H9 (cell line): ENCODE measurements around the gene UBE2D3. TPM values are rescaled to one million over a fixed set of nuclear protein-coding genes. Genes with fewer than 3 reads are reported as not detected.

ENCODE experiments used
- DNase-seq: peaks from one replicate; pipeline ENCODE4 v3.0.0-alpha.2; 2017
- H2AFZ ChIP-seq: one replicate; pipeline ENCODE4 v1.6.1; 2013; ENCODE audit warnings: mild to moderate bottlenecking, low read length, control low read depth, moderate library complexity
- H2AK5ac ChIP-seq: 2 replicates; pipeline ENCODE4 v1.6.1; 2013; ENCODE audit warnings: low read length, control low read depth, mixed read lengths; ENCODE audit not compliant: insufficient read length
- H2BK120ac ChIP-seq: one replicate; pipeline ENCODE4 v1.6.1; 2013; ENCODE audit warnings: low read depth, mild to moderate bottlenecking, low read length, control low read depth, inconsistent platforms; ENCODE audit not compliant: poor library complexity, severe bottlenecking
- H2BK12ac ChIP-seq: 2 replicates; pipeline ENCODE4 v1.6.1; 2013; ENCODE audit warnings: low read length, control low read depth, mixed read lengths, low read depth; ENCODE audit not compliant: insufficient read length
- H2BK15ac ChIP-seq: 2 replicates; pipeline ENCODE4 v1.6.1; 2013; ENCODE audit warnings: low read depth, low read length, control low read depth
- H2BK20ac ChIP-seq: one replicate; pipeline ENCODE4 v1.6.1; 2013; ENCODE audit warnings: low read depth, mild to moderate bottlenecking, low read length, control low read depth, inconsistent platforms; ENCODE audit not compliant: poor library complexity, severe bottlenecking
- H2BK5ac ChIP-seq: 2 replicates; pipeline ENCODE4 v1.6.1; 2013; ENCODE audit warnings: low read length, control low read depth, mixed read lengths; ENCODE audit not compliant: insufficient read length
- H3K14ac ChIP-seq: 2 replicates; pipeline ENCODE4 v1.6.1; 2013; ENCODE audit warnings: low read length, control low read depth; ENCODE audit not compliant: insufficient read depth
- H3K18ac ChIP-seq: 2 replicates; pipeline ENCODE4 v1.6.1; 2013; ENCODE audit warnings: low read depth, mild to moderate bottlenecking, mixed read lengths, low read length, control low read depth; ENCODE audit not compliant: insufficient read length
- H3K23ac ChIP-seq: 2 replicates; pipeline ENCODE4 v1.6.1; 2013; ENCODE audit warnings: low read length, control low read depth, mixed read lengths, low read depth; ENCODE audit not compliant: insufficient read length
- H3K23me2 ChIP-seq: 2 replicates; pipeline ENCODE4 v1.6.1; 2013; ENCODE audit warnings: low read depth, mild to moderate bottlenecking, mixed read lengths, low read length, control low read depth; ENCODE audit not compliant: insufficient read length, poor library complexity, severe bottlenecking
- H3K27ac ChIP-seq: 2 replicates; pipeline ENCODE4 v1.5.1; 2013; ENCODE audit warnings: low read length, control low read depth, mixed read lengths, low read depth; ENCODE audit not compliant: insufficient read length
- H3K27me3 ChIP-seq: 2 replicates; pipeline ENCODE4 v1.6.1; 2013; ENCODE audit warnings: low read length, control low read depth, inconsistent platforms; ENCODE audit not compliant: insufficient read depth
- H3K4ac ChIP-seq: 2 replicates; pipeline ENCODE4 v1.6.1; 2013; ENCODE audit warnings: low read depth, mild to moderate bottlenecking, control low read depth, inconsistent platforms, low read length, moderate library complexity
- H3K4me1 ChIP-seq: 2 replicates; pipeline ENCODE4 v1.6.1; 2013; ENCODE audit warnings: low read length, control low read depth, inconsistent platforms; ENCODE audit not compliant: insufficient read depth
- H3K4me2 ChIP-seq: 2 replicates; pipeline ENCODE4 v1.6.1; 2013; ENCODE audit warnings: low read length, control low read depth, mixed read lengths; ENCODE audit not compliant: insufficient read length, insufficient read depth
- H3K56ac ChIP-seq: 2 replicates; pipeline ENCODE4 v1.6.1; 2013; ENCODE audit warnings: low read depth, mild to moderate bottlenecking, mixed read lengths, low read length, control low read depth; ENCODE audit not compliant: insufficient read length
- H3K79me1 ChIP-seq: 2 replicates; pipeline ENCODE4 v1.6.1; 2013; ENCODE audit warnings: low read depth, mild to moderate bottlenecking, moderate library complexity, low read length, control low read depth, inconsistent platforms; ENCODE audit not compliant: insufficient read depth, poor library complexity, severe bottlenecking
- H3K79me2 ChIP-seq: 2 replicates; pipeline ENCODE4 v1.6.1; 2013; ENCODE audit warnings: low read length, control low read depth, inconsistent platforms; ENCODE audit not compliant: insufficient read depth
- H3K9ac ChIP-seq: 2 replicates; pipeline ENCODE4 v1.6.1; 2013; ENCODE audit warnings: low read length, control low read depth, mixed read lengths; ENCODE audit not compliant: insufficient read length; ENCODE audit errors: extremely low read depth
- H3K9me3 ChIP-seq: one replicate; pipeline ENCODE4 v1.6.1; 2013; ENCODE audit warnings: low read depth, low read length, inconsistent platforms; ENCODE audit not compliant: control insufficient read depth
- H3T11ph ChIP-seq: one replicate; pipeline ENCODE4 v1.6.1; 2013; ENCODE audit warnings: mild to moderate bottlenecking, low read length, control low read depth, inconsistent platforms
- H4K20me1 ChIP-seq: one replicate; pipeline ENCODE4 v1.6.1; 2013; ENCODE audit not compliant: control insufficient read depth, insufficient read length, insufficient read depth
- H4K5ac ChIP-seq: 2 replicates; pipeline ENCODE4 v1.6.1; 2013; ENCODE audit warnings: low read depth, mild to moderate bottlenecking, mixed read lengths, low read length, control low read depth; ENCODE audit not compliant: insufficient read length
- H4K8ac ChIP-seq: replicated peaks from 2 replicates; pipeline ENCODE4 v1.6.1; 2013; ENCODE audit warnings: low read length, control low read depth, mixed read lengths, low read depth; ENCODE audit not compliant: insufficient read length
- H4K91ac ChIP-seq: 2 replicates; pipeline ENCODE4 v1.6.1; 2013; ENCODE audit warnings: low read depth, mild to moderate bottlenecking, moderate library complexity, mixed read lengths, low read length, control low read depth; ENCODE audit not compliant: insufficient read length
- H3K27ac Mint-ChIP-seq, 3 experiments: 2 replicates in 2 of 3; 3 replicates in 1 of 3; pipeline ENCODE4 v1.8.0; 2020 to 2021; ENCODE audit warnings: mixed read lengths in 3 of 3, mild to moderate bottlenecking in 1 of 3, moderate library complexity in 1 of 3
- H3K27me3 Mint-ChIP-seq: 2 replicates; pipeline ENCODE4 v1.8.0; 2021; ENCODE audit warnings: low read depth, mild to moderate bottlenecking, moderate library complexity, mixed read lengths
- H3K36me3 Mint-ChIP-seq, 3 experiments: 2 replicates in 2 of 3; 3 replicates in 1 of 3; pipeline ENCODE4 v1.8.0; 2020 to 2021; ENCODE audit warnings: low read depth in 3 of 3, mixed read lengths in 3 of 3; ENCODE audit not compliant: insufficient read depth in 1 of 3
- H3K4me1 Mint-ChIP-seq, 2 experiments: 2 replicates each; pipeline ENCODE4 v1.8.0; 2020; ENCODE audit warnings: mixed read lengths in 2 of 2
- H3K4me3 Mint-ChIP-seq, 2 experiments: 2 replicates in 1 of 2; 3 replicates in 1 of 2; pipeline ENCODE4 v1.8.0; 2020 to 2021; ENCODE audit warnings: mild to moderate bottlenecking in 2 of 2, mixed read lengths in 2 of 2, moderate library complexity in 1 of 2
- H3K9me3 Mint-ChIP-seq, 2 experiments: 2 replicates in 1 of 2; 3 replicates in 1 of 2; pipeline ENCODE4 v1.8.0; 2020; ENCODE audit warnings: mild to moderate bottlenecking in 2 of 2, mixed read lengths in 2 of 2, moderate library complexity in 1 of 2
- CTCF ChIP-seq: fragments of 200-600 bp; sonication (generic); conservative IDR thresholded peaks from 3 replicates; pipeline ENCODE4 v1.8.0; 2021; ENCODE audit warnings: antibody characterized with exemption, mild to moderate bottlenecking
- WGBS: extraction: QIAGEN DNeasy Blood & Tissue Kit; methylation state at CpG from one replicate; pipeline ENCODE4 v1.1.7; 2013; ENCODE audit warnings: missing lambda C conversion rate, low lambda C conversion rate, mixed read lengths; ENCODE audit not compliant: insufficient read length; ENCODE audit errors: extremely low coverage; 5-methylcytosine and 5-hydroxymethylcytosine counted together
- total RNA-seq: library from RNA; stranded (reverse); gene quantifications from 2 replicates; pipeline ENCODE4 v1.2.1, GENCODE V29; 2021

The UBE2D3 gene
- total RNA-seq, 1 experiment from 2014 or later: 378 TPM

GRCh38 chr4:102832667-102833066 lies 5.3 kb upstream of the UBE2D3 start:
- H2AK5ac ChIP-seq: no peak overlapping the region
- no peaks in the 10 kb centered on the region; the same call in 1 of the 2 replicates for H3K4me1 ChIP-seq
- no peak overlapping the region for H4K91ac ChIP-seq
- no peak overlapping the region for H2BK20ac ChIP-seq
- H4K20me1 ChIP-seq: no peaks in the 10 kb centered on the region
- H2BK12ac ChIP-seq: no peak overlapping the region
- no peak overlapping the region for H3K4ac ChIP-seq
- Mint-ChIP-seq H3K27me3 (no peaks in the 10 kb centered on the region), H3K4me1 (peaks cover 33 to 52% of the 10 kb centered on the region in 2 experiments), H3K4me3 (no peak overlapping the region), H3K27ac (peak overlapping the region in 1 of 3 experiments; percentile 8; a peak in 1 of 7 replicates), H3K36me3 (no peaks in the 10 kb centered on the region), H3K9me3 (no peaks in the 10 kb centered on the region)
- TF ChIP-seq CTCF: no peak
- H3K4me2 ChIP-seq: no peak overlapping the region
- no peak overlapping the region for H3K9ac ChIP-seq
- DNase-seq: no peak
- no peak overlapping the region for H4K5ac ChIP-seq
- no peak overlapping the region for H3K27ac ChIP-seq
- H2BK5ac ChIP-seq: no peak overlapping the region
- H3K23me2 ChIP-seq: no peaks in the 10 kb centered on the region
- H4K8ac ChIP-seq: no peak overlapping the region
- no peak overlapping the region for H3K23ac ChIP-seq
- H3K9me3 ChIP-seq: no peaks in the 10 kb centered on the region
- no peak overlapping the region for H3K18ac ChIP-seq
- H3T11ph ChIP-seq: no peak overlapping the region
- no peak overlapping the region for H2BK120ac ChIP-seq
- H3K56ac ChIP-seq: no peak overlapping the region
- WGBS: no CpG with 5 or more reads among the region's 1 CpG
- no peak overlapping the region for H2AFZ ChIP-seq
- no peaks in the 10 kb centered on the region for H3K79me2 ChIP-seq
- H3K27me3 ChIP-seq: no peaks in the 10 kb centered on the region
- H3K14ac ChIP-seq: no peak overlapping the region
- H2BK15ac ChIP-seq: no peak overlapping the region
- no peaks in the 10 kb centered on the region for H3K79me1 ChIP-seq
